Astrocyte of the spinal cord (primary cell): Measurements from ENCODE around the gene CCDC78.

Experiments used
- DNase-seq: peaks from one replicate; pipeline ENCODE4 v3.0.0; 2011; ENCODE audit warnings: low read depth, low spot score
- H3K4me3 ChIP-seq: 2 replicates; pipeline ENCODE4 v1.5.1; 2011; ENCODE audit warnings: low read depth, mild to moderate bottlenecking, low read length, moderate library complexity
- in situ Hi-C: cut with HindIII; loops from 2 replicates; pipeline ENCODE4 v1.10.0; 2017; ENCODE audit warnings: low sequenced_read_pairs
- TF ChIP-seq, protein P1 (sequence below): IDR thresholded peaks from 2 replicates; pipeline ENCODE4 v1.5.1; 2012; ENCODE audit warnings: low read depth, mild to moderate bottlenecking, low read length, inconsistent platforms

Gene CCDC78

GRCh38 chr16:676565-676902, 49.7 kb downstream of the CCDC78 start:
- TF ChIP-seq, protein P1, sequence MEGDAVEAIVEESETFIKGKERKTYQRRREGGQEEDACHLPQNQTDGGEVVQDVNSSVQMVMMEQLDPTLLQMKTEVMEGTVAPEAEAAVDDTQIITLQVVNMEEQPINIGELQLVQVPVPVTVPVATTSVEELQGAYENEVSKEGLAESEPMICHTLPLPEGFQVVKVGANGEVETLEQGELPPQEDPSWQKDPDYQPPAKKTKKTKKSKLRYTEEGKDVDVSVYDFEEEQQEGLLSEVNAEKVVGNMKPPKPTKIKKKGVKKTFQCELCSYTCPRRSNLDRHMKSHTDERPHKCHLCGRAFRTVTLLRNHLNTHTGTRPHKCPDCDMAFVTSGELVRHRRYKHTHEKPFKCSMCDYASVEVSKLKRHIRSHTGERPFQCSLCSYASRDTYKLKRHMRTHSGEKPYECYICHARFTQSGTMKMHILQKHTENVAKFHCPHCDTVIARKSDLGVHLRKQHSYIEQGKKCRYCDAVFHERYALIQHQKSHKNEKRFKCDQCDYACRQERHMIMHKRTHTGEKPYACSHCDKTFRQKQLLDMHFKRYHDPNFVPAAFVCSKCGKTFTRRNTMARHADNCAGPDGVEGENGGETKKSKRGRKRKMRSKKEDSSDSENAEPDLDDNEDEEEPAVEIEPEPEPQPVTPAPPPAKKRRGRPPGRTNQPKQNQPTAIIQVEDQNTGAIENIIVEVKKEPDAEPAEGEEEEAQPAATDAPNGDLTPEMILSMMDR = no peak
- in situ Hi-C loops = no loop called here
- no peak overlapping the region for H3K4me3 ChIP-seq
- DNase-seq = no peak

- no peak for DNase-seq
- in situ Hi-C loops = no loop called here
- H3K4me3 ChIP-seq = peak overlapping the region; percentile 34
- TF ChIP-seq, protein P1 = no peak
These were observed 50.2 kb downstream of the CCDC78 start for GRCh38 chr16:675884-676564.

DNA sequence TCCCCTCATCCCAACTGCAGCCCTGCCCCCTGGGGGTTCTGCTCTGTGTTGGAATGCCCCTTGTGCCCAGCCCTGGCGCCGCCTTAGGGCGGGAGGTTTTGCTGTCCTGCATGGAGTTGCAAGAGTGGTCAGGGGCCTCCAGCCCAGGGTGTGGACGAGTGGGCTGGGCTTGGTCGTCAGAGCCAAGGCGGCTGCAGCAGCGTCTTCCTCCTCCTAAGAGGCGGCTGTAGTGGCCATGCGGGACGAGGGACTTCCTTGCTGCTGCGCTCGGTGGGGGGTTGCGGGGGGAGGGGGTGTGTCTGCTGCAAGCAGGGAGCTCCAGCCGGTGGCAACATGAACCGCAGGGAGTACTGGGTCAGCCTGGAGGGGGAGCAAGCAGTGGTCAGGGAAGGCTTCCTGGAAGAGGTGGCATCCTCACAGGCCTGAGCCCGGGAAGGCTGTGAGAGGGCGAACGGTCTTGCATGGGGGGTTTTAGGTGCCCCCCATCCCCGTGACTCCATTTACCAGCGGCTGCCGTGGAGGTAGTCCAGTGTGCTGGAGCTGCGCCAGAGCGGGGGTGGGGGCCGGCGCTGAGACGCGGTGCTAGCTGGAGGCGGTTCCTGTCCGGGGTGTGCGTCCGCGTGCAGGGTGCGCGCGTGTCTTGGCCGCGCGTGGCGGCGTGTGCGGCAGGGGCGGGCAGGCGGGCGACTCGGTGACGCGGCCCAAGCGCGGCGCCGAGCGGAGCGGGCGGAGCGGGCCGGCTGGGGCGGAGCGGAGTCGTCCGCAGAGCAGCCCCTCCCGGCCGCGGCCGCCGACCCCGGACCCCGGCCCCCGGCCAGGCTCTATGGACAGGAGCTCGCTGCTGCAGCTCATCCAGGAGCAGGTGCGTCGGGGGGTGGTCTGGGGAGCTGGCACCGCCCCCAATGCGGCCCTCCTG, 51.0 kb downstream of the CCDC78 start, which contains the start of gene RHBDL1:
TSS of gene RHBDL1 (plus strand) at position 704 of the 916 bp plus-strand sequence. CDS start at position 824, 120 bp downstream.
- peak; percentile 38 for DNase-seq
- TF ChIP-seq, protein P1 = no peak
- in situ Hi-C loops = no loop called here
- peak within 1 kb of the TSS; percentile 34 for H3K4me3 ChIP-seq

GRCh38 chr16:674214-674881, 51.9 kb downstream of the CCDC78 start:
- TF ChIP-seq, protein P1 = no peak
- DNase-seq = no peak
- no peak overlapping the region for H3K4me3 ChIP-seq
- in situ Hi-C loops = no loop called here

DNA sequence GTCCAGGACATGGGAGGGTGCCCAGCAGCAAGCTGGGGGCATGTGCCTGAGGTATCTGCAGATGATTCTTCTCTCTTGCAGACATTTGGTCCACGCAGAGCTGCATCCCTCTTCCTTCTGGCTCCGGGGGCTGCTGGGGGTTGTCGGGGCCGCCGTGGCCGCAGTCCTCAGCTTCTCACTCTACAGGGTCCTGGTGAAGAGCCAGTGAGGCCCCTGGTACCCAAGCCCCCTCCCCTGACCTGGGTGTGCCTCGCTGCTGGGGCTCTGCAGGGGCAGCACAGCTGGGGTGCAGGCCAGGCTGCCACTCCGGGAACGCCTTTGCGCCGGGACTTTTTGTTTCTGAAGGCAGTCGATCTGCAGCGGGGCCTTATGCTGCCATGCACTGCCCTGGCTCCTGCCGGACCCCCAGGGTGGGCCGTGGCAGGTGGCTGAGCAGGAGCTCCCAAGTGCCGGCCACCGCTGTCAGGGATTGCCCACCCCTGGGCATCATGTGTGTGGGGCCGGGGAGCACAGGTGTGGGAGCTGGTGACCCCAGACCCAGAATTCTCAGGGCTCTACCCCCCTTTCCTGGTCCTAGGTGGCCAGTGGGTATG, 52.7 kb downstream of the CCDC78 start:
- TF ChIP-seq, protein P1 = no peak
- H3K4me3 ChIP-seq = no peak overlapping the region
- DNase-seq = no peak
- in situ Hi-C loops = no loop called here

GRCh38 chr16:672851-673250, 53.4 kb downstream of the CCDC78 start:
- no peak overlapping the region for H3K4me3 ChIP-seq
- in situ Hi-C loops = no loop called here
- DNase-seq = no peak
- TF ChIP-seq, protein P1 = no peak
